Lower leg skin (tissue), 3 donors: Measurements from ENCODE around the gene TRIM37.
"Not testable (repeated sequence)": the region's sequence is repeated elsewhere in the genome, so short reads cannot be mapped to it uniquely, and the experiment has no call there.

Experiments used
- CTCF ChIP-seq, 3 donors: fragments of 450-650 bp; IDR thresholded peaks; one replicate each; pipeline ENCODE4 v1.5.1; 2016; ENCODE audit warnings: antibody characterized with exemption in 3 of 3, mild to moderate bottlenecking in 3 of 3, moderate library complexity in 2 of 3
- POLR2A ChIP-seq, 2 donors: fragments of 450-650 bp; IDR thresholded peaks; one replicate each; pipeline ENCODE4 v1.6.1; 2016 to 2017; ENCODE audit warnings: antibody characterized with exemption in 2 of 2, mild to moderate bottlenecking in 1 of 2, moderate library complexity in 1 of 2

- TF ChIP-seq POLR2A, CTCF (IDR thresholded peaks at IDR 0.05): not testable (repeated sequence)
Observed at GRCh38 chr17:59090593-59090992, 16.1 kb downstream of the TRIM37 start.
